HS-27A (cell line): ENCODE results near the gene LRMDA.

Experiments
- DNase-seq: peaks from one replicate; pipeline ENCODE4 v3.0.0-alpha.2; 2012; ENCODE audit warnings: low read depth, missing footprints

LRMDA gene

DNA sequence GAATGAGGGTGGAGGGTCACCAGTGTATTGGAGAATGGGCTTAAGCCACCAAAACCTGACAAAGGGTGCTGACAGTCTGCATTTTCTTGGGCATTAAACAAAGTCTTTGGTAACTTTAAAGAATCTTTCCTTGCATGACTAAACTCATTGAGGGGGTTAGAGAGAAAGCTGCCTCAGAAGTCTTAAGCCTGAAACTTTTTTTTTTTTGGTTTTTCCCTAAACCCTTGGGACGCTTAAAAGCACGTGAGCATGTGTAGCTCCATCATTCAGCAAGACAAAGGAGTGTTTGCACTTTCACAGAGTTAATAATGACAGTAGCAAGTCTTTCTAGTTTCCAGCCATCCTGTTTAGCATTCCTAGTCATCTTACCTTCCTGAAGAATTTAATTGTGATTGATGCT, 110.7 kb downstream of the LRMDA start:
- no peak for DNase-seq

GRCh38 chr10:75542906-75543305, 111.5 kb downstream of the LRMDA start:
- no peak for DNase-seq

DNA sequence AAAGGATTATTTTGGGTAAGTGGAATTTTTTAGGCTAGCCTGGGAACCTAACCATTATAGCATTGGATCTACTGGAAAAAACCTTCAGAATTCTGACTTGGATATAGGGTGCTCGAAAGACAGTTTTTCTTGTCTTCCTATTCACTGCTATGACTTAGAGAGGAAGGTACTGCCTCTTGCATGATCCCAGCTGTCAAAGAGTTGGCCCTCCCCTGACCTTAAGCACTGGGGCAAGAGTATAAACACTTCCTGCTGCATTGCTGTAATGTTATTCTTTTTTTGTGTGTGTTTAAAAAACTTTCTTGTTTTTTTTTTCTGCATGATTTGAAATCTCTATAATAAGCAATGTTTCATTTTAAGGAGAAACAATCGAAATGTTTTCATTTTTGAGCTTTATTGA, 113.0 kb downstream of the LRMDA start:
- no peak for DNase-seq

DNA sequence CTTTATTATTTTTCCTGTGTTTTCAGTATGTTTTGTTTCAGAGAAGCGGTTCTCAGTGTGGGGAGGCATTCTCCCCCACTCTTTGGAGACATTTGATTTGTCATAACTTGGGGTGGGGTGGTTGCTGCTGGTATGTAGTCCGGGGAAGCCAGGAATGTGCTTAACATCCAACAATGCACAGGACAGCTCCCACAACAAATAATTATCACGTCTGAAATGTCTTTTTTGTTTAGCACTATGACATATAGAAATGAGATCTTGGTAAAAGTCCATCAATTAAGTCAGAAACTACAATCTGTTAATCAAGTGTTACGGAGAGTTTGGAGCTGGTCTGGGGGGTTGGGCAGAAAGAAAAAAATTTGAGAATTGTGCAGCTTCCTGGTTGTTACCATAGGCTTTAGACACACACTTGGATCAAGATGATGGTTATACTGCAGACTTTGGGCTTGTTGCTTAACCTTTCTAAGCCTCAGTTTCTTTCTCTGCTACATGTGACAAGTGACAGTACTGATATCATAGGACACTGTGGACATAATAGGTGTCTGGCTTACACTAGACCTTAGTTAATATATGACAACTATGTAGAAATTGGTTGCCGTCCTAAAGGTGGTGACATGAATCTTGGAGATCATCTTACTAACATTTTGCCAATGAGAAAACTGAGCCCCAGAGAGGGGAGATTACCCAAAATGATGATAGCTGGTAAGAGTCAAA, 113.7 kb downstream of the LRMDA start:
- no peak for DNase-seq

DNA sequence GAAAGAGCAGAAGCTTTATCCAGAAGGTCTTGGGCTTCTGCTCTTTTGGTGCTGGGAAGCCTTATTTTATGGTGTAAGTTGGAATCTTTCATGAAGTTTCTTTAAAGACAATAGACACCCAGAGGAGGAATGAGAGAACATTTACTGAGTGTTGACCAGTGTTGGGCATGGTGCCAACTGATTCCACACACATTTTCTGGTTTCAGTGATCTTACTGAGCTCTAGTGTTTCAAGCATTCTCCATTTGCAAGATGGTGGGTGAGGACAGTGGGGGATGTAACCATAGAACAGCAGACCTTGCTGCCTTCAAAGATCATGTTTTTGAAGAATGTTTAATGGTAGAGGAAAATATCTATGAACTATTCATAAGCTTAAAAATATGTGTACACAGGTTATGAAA, 114.6 kb downstream of the LRMDA start:
- no peak for DNase-seq

DNA sequence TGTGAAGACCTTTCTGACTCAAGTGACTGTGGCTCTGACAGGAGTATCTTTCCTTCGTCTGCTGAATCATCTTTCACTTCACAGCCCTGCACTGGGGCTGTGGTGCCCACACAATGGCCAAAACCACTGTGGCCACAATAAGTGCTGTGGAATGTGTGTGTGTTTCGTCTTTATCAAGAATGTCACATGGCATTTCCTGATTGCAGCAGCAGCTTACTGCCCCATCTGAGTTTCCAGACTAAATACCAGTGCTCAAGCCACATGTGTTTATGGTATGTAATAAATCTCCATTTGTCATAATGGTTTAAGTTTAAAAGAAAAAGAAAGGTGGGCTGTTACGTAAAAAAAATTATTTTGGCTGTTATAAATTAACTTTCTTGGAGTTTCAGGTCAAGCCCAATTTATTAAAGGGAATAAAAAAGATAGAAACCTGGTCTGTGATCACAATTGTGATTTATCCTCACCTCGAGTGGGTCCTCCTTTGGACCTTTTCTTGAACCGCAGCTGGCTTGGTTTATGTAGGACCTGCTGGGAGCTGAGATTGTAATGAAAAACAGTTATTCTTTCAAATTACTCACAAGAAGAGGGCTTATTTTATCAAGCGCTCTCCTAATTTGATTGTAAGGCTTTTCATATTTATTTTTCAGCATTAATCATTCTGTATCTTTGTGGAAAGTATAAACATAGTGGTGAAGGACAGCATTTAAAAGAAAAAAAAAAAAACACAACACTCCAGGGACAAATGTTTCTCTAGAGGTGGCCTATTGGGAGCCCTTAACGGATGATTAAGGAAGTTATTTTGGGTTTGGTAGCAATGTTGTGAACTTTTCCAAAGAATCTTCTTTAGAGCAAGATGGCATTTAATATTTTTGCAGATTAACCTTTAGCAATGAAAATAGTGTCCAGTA, 116.2 kb downstream of the LRMDA start:
- peak; percentile 68 for DNase-seq

GRCh38 chr10:75548356-75548755, 116.9 kb downstream of the LRMDA start:
- DNase-seq = no peak

DNA sequence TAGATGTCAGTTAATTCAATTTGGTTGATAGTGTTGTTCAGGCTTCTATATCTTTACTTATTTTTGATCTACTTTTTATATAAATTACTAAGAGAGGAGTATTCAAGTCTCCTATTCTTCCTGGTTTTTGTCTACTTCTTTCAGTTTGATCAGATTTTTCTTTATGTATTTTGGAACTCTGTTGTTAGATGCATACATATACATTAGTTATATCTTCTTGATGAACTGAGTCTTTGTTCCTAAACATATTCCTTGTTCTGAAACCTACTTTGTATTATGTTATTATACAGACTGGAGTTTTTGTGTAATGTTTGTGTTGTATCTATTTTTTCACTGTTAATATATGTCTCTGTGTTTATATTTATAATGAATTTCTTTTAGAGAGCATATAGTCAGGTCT, 118.8 kb downstream of the LRMDA start:
- DNase-seq = no peak

DNA sequence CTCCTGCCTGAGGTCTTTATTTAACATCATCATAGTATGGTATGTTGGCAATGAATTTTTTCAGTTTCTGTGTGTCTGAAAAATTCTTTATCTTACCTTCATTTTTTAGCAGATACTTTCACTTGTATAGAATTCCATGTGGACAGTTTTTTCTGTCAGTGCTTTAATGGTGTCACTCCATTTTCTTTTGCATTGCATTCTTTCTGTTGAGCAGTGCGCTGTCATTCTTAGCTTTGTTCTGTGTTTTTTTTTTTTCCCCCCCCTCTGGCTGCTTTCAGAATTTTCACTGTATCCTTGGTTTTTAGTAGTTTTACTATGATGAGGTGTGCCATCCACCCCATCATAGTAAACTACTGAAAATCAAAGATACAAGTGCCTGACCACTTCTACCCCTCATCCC, 120.7 kb downstream of the LRMDA start:
- DNase-seq = no peak

DNA sequence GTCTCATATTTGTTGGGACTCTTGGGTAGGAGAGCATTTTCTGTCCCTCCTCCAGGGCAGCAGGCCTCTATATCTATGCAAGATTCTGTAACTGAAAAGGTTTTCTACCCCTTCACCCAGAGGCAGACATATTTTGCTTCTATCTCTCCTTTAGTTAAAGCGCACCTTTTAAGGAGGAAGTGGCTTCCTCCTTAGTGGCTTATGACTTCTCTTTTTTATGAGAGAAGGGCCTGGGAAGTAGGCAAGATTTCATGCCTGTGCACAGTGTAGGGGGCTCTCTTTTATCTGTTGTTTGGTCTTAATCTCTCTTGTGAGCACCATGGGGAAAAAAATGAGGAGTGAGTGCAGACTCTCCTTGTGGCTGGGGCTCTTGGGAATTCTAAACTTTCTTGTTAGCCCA, 122.1 kb downstream of the LRMDA start:
- DNase-seq = no peak

DNA sequence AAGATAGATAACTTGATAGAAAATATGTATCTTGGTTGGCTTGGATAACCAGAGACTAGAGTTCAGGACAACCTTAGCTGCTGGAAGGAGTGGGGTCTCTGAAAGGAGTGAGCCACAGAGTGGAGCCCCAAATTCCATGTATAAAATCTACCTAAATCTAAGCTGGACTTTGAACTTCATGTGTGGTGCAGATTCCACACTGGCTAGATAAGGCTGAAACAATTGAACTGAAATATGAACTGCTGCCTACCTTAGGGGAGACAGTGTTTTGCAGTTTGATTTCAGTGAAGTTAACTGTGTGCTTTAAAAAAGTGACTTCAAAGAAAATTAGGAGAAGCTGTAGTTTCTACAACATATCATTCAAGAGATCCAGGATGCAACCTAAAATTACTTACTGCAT, 123.9 kb downstream of the LRMDA start:
- no peak for DNase-seq

DNA sequence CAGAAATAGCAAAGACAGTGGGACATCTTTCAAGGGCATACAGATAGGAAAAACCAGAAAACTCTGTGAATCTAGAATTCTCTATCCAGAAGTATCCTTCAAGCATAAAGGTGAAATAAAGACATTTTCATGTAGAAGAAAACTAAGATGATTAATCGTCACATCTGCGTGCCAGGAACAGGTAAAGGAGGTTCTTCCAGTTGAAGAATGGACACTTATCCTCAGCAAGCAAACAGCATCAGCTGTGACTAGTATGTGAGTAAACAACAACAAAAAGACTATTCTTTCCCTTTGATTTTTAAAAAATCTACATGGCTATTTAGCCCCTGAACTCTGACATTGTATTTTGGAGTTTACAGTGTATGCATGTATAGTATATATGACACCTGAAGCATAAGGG, 124.9 kb downstream of the LRMDA start:
- no peak for DNase-seq

DNA sequence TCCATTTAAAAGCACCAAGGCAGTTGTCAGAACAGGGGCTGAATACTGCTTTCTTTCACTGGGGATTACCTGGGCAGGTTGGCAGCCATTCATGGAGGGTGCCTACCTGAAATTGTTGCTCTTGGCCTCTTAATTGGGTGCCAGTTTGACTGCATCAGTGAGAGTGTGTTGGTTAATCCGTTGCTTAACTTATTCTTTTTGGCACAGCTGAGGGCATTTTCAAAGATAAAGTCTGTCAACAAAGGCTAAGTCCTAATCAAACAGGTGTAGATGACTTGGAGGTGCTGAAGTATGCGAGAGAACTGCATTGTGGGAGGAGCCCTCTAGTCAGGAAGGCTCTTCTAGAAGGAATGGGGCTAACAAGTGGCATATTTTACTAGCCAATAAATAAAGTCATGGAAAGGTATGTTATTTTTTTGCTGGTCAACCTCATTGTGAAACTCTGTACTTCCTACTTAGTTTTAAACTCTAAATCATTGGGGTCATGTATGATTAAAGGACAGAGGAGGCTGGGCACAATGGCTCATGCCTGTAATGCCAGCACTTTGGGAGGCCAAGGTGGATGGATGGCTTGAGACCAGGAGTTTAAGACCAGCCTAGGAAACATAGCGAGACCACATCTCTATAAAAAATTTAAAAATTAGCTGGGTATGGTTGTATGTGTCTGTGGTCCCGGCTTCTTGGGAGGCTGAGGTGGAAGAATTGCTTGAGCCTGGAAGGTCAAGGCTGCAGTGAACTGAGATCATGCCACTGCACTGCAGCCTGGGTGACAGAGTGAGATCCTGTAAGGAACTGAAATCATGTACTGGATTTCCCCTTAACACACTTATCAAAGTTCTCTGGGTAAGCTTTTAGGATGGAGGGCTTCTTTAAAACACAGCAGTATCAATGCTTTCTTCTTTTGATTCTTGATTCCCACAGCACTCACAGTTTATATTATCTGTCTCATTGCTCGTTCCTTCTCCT, 134.1 kb downstream of the LRMDA start:
- DNase-seq = no peak

DNA sequence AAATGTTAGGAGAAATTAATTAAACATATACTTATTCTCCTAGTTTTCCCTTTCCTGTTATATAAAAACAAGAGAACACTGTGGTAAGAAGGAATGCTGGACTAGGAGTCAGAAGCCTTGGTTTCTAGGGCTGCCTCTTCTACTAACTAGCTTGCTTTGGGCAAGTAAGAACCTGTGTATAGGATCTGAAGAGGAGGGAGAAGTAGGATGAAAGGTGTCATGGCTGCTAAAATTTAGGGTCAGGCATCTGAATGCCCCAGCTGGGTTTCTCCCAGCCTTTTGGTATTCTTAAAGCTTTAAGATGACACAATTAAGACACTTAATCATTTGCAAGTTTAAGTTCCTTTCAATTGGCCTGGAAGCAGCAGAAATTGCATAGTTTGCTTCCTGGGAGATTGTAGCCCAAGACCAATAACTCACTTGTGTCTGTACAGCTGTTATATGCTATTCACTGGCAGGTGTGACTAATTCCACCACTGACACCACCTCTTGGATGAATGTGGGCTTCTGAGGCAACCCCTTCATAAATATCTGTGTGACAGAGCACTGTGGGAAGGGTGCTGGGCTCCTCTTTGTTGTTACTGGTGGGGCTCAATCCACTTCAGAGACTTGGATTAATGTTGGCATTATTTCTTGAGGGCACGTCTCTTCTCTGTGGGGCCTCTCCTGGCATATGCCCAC, 137.2 kb downstream of the LRMDA start:
- no peak for DNase-seq

GRCh38 chr10:75569506-75569905, 138.1 kb downstream of the LRMDA start:
- no peak for DNase-seq

DNA sequence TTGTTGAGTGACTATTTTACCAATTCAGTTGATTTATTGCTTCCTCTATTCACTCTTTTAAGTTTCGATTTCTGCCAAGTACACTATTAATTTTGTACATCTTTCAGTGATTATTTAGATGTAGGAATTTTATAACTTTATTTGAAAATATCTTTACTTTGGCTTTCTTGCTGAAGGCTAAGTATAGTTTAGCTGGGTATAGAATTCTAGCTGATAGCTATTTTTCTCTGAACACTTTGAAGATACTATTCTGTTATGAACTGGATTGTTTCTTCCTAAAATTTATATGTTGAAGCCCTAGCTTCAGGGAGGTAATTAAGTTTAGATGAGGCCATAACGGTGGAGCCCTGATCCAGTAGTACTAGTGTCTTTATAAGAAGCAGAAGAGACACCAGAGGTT, 141.1 kb downstream of the LRMDA start:
- DNase-seq = no peak

DNA sequence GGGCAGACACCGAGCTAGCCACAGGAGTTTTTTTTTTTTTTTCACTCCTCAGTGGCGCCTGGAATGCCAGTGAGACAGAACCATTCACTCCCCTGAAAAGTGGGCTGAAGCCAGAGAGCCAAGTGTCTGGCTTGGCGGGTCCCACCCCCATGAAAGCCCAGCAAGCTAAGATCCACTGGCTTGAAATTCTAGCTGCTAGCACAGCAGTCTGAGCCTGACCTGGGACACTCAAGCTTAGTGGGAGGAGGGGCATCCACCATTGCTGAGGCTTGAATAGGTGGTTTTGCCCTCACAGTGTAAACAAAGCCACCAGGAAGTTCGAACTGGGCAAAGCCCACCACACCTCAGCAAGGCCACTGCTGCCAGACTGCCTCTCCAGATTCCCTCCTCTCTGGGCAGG, 144.5 kb downstream of the LRMDA start:
- DNase-seq = no peak

GRCh38 chr10:75582102-75582501, 150.7 kb downstream of the LRMDA start:
- DNase-seq = no peak

- DNase-seq = no peak
Measured at GRCh38 chr10:75585294-75585693, 153.9 kb downstream of the LRMDA start.

- no peak for DNase-seq
Measured at GRCh38 chr10:75586814-75587213, 155.4 kb downstream of the LRMDA start.

GRCh38 chr10:75588031-75588430, 156.6 kb downstream of the LRMDA start:
- DNase-seq = no peak
